ENCODE measurements around the gene SEC31A.
A peak's percentile ranks its signal among the peaks of the same experiment; 100 is the strongest.

SEC31A gene

DNA sequence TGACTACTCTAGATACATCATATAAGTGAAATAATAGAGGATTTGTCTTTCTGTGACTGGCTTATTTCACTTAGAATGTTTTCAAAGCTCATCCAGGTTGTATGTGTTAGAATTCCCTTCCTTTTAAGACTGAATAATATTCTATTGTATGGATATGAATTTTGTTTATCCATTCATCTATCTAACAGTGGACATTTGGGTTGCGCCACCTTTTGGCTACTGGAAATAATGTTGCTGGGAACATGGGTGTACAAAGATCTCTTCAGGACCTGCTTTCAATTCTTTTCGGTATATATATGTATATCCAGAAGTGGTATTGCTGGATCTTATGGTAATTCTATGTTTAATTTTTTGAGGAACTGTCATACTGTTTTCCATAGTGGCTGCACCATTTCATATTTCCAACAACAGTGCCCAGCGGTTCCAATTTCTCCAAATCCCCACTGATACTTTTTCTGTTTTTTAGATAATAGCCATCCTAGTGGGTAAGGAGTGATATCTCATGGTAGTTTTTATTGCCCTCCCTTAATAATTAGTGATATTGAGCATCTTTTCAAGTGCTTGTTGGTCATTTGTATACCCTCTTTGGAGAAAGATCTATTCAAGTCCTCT lies 88.9 kb downstream of the SEC31A start:
- Histone ChIP-seq H3K9ac (ENCODE audit: low read depth, low read length) (no peak overlapping the region), H3K36me3 (ENCODE audit: insufficient read depth, low read length) (no peaks in the 10 kb centered on the region), H3K9me3 (replicated peaks; ENCODE audit: low read length) (no peaks in the 10 kb centered on the region), H3K4me2 (ENCODE audit: low read length) (no peak overlapping the region), H3K4me3 (ENCODE audit: low read length) (no peak overlapping the region), H3K27me3 (ENCODE audit: control insufficient read depth, insufficient read depth, low read length) (peaks cover 28% of the 10 kb centered on the region), H3K4me1 (ENCODE audit: control insufficient read depth, insufficient read depth, low read length) (peaks cover 13% of the 10 kb centered on the region)

DNA sequence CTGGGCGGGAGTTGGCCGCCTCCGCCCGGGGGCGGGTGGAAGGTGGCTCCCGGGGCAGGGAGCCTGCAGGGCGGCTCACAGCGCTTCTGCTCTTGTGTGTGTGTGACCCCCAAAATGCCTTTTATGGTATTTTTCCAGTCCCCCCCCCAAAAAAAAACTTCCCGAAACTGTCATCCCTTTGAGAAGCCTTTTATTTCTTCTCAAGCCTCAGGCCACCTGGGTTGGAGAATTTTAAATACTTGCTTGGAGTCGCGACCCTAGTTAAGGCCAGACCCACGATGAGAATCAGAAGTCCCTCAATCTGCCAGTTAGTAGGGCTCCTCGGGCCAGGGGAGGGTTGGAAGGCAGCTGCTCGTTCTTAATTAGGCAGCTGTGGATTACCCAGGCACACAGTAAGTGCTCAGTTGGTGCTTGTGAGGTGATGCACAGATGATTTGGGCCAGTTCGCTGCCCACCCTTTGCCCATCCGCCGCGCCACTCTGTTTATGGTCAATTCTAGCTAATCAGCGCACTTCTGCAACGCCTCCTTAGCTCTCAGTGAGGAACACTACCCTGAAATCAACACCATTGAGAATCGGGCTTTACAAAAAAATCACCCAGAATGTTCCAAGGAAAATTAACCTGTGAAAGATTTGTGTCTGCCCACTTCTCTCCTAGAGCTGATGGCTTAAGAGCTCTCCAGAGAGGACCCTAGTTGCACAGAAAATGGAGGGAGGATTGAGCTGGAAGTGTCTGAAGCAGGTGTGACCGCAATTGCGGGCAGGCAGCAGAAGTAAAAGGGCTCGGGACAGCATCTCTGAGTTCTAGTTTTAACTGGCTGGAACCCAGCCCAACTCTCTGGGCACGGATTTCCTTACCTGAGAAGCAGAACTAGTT lies 91.7 kb downstream of the SEC31A start:
- H3K4me3 ChIP-seq (ENCODE audit: low read length): peak overlapping the region; percentile 87
- H3K27me3 ChIP-seq (ENCODE audit: control insufficient read depth, insufficient read depth, low read length): peaks cover 17% of the 10 kb centered on the region
- H3K36me3 ChIP-seq (ENCODE audit: insufficient read depth, low read length): no peaks in the 10 kb centered on the region
- peak overlapping the region; percentile 97 for H3K4me2 ChIP-seq (ENCODE audit: low read length)
- peaks cover 20% of the 10 kb centered on the region for H3K4me1 ChIP-seq (ENCODE audit: control insufficient read depth, insufficient read depth, low read length)
- peak overlapping the region; percentile 73 for H3K9ac ChIP-seq (ENCODE audit: low read depth, low read length)
- no peaks in the 10 kb centered on the region for H3K9me3 ChIP-seq (replicated peaks; ENCODE audit: low read length)

DNA sequence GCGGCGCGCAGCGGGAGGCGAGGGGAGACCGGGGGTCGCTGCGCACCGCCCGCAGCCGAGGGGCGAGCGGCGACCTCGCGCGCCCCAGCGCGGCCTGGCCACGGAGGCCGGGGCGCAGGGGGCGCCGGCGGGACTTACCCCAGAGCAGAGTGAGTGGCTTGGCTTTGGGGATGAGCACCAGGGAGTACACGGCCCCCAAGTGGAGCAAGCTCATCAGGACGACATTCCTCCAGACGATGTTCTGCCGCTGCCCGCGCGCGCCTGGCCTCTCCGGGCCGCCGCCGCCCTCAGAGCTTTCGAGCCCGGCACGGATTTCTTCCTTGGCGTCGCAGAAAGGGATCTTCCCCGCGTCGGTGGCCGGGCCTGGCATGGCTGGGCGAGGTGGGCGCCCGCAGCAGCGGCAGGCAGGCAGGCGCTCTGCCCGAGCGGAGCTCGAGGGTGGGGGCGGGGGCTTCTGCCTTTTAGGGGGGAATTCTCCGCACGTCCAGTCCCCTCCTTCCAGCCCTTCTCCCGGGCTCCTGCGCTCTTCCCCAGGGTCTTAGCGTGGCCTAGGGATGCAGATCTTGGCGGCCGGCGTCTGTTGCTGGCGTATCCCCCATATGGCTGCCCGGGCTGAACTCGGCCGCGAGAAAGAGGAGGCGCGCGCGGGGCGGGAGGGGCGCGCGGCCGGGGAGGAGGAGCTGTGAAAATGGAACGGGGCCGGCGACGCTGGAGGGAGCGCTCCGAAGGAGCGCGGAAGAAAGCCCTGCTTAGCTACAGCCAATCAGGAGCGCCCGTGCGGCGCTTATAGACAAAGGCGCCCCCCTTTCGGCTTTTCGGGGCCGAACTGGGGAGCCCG lies 92.6 kb downstream of the SEC31A start, which contains the start of gene SCD5:
TSS of gene SCD5 (minus strand) at position 629 of the 838 bp plus-strand sequence. CDS start at position 370, 259 bp downstream.
- H3K4me2 ChIP-seq (ENCODE audit: low read length): peak within 1 kb of the TSS; percentile 97
- no peaks in the 10 kb centered on the region for H3K36me3 ChIP-seq (ENCODE audit: insufficient read depth, low read length)
- peaks cover 20% of the 10 kb centered on the region for H3K4me1 ChIP-seq (ENCODE audit: control insufficient read depth, insufficient read depth, low read length)
- H3K27me3 ChIP-seq (ENCODE audit: control insufficient read depth, insufficient read depth, low read length): peaks cover 13% of the 10 kb centered on the region
- peak within 1 kb of the TSS; percentile 73 for H3K9ac ChIP-seq (ENCODE audit: low read depth, low read length)
- H3K4me3 ChIP-seq (ENCODE audit: low read length): peak within 1 kb of the TSS; percentile 87
- no peaks in the 10 kb centered on the region for H3K9me3 ChIP-seq (replicated peaks; ENCODE audit: low read length)

DNA sequence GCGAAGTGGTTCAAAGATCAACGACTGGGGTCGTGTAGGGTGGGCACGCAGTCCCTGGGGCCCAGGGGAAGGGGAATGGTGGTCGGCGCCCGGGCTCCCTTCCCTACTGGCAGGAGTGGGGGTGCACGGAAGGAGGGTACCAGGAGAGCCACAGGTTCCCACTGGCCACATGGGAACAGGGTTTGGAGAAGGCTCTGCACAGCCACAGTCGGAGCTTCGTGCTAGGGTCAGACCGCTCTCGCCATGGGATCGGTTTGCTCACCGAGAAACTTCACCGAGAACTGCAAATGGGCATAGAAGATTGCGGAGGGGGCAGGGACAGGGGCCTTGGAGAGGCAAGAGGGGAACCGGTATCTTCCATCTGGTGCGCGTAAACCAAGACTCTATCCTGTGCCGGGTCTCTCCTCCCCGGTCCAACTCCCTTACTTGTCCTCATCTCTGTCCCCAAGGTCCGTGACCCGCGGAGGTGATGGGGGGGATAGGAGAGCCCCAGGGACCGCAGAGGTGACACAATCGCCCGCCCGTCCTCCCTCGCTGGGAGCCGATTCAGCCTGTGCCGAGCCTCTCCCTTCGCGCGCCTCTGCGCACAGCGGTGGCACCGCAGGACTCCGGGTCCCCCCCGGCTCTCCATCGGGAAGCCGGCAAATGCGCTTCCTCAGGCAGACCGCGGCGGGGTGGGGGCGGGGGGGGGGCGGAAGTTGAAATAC lies 93.4 kb downstream of the SEC31A start:
- peak overlapping the region; percentile 97 for H3K4me2 ChIP-seq (ENCODE audit: low read length)
- H3K4me3 ChIP-seq (ENCODE audit: low read length): peak overlapping the region; percentile 87
- H3K9ac ChIP-seq (ENCODE audit: low read depth, low read length): peak overlapping the region; percentile 18
- H3K27me3 ChIP-seq (ENCODE audit: control insufficient read depth, insufficient read depth, low read length): peaks cover 13% of the 10 kb centered on the region
- H3K4me1 ChIP-seq (ENCODE audit: control insufficient read depth, insufficient read depth, low read length): peaks cover 27% of the 10 kb centered on the region
- no peaks in the 10 kb centered on the region for H3K9me3 ChIP-seq (replicated peaks; ENCODE audit: low read length)
- H3K36me3 ChIP-seq (ENCODE audit: insufficient read depth, low read length): no peaks in the 10 kb centered on the region

DNA sequence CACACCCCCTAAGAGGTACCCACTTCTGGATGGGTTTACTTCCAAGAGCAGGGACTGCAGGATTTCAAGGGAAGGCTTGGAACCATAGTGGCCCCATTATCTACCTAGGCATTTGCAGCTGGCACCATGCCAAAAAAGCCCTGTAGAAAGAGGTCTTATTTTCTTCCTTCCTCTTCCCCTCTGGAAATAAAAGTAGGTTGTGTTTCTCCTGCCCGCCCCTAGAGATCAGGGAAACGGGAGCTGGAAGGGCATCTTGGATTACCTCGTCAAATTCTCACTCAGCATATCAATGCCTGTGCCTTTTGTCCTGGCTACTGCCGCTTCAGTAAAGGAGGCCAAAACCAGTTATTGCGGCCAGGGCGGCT lies 93.9 kb downstream of the SEC31A start:
- peaks cover 13% of the 10 kb centered on the region for H3K27me3 ChIP-seq (ENCODE audit: control insufficient read depth, insufficient read depth, low read length)
- H3K9me3 ChIP-seq (replicated peaks; ENCODE audit: low read length): no peaks in the 10 kb centered on the region
- peak overlapping the region; percentile 97 for H3K4me2 ChIP-seq (ENCODE audit: low read length)
- H3K9ac ChIP-seq (ENCODE audit: low read depth, low read length): no peak overlapping the region
- H3K4me3 ChIP-seq (ENCODE audit: low read length): peak overlapping the region; percentile 87
- peaks cover 27% of the 10 kb centered on the region for H3K4me1 ChIP-seq (ENCODE audit: control insufficient read depth, insufficient read depth, low read length)
- no peaks in the 10 kb centered on the region for H3K36me3 ChIP-seq (ENCODE audit: insufficient read depth, low read length)

DNA sequence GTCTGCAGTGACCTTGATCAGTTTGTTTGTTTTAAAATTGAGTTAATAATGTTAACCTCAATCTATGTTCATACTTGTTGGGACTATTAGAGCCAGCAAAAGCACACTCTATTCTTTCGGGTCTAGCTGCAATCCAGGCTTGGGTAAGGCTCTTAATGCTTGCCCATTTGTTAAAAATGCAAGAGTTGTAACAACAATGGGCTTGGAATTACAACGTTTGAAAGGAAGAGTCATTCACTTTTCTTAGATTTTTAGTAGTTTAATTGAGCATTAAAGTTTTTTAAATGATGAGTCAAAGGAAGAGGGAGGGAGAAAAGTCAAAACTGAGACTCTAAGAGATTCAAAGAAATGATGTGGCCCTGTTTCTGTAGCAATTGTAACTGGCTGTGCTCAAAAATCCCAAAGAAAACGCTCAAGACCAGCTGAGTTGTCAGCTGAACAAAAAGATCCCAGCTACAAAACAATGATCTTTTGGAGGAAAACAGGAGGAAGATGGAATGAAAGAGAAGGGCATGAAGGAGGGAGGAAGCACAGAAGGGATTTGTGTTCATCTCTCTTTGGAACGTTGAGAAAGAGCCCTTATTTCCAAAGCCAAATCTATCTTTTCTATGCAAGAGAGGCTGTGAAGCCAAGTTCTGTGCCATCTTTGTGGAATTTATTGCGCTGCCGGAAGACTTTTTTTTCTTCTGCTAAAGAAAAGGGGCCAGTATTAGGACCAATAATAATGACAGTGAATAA lies 97.9 kb downstream of the SEC31A start:
- Histone ChIP-seq H3K9ac (ENCODE audit: low read depth, low read length) (no peak overlapping the region), H3K4me3 (ENCODE audit: low read length) (no peak overlapping the region), H3K4me1 (ENCODE audit: control insufficient read depth, insufficient read depth, low read length) (peaks cover 21% of the 10 kb centered on the region)

DNA sequence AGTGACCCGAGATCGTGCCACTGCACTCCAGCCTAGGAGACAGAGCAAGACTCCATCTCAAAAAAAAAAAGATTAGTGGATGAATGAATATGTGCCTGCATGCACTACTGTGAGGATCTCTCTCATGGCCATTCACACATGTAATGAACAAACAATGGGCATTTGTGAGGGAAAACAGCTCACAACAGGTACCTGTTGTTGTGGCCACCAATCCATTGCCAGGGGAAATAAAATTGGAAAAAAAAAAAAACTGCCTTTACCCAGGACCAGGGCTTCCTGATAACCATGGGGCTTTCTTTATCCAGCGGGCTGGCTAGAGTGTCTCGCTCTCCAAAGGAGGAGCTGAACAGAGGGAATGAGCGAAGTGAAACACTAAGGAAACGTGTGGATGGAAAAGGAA lies 99.8 kb downstream of the SEC31A start:
- Histone ChIP-seq H3K27me3 (ENCODE audit: control insufficient read depth, insufficient read depth, low read length) (no peaks in the 10 kb centered on the region), H3K9me3 (replicated peaks; ENCODE audit: low read length) (no peaks in the 10 kb centered on the region), H3K36me3 (ENCODE audit: insufficient read depth, low read length) (no peaks in the 10 kb centered on the region), H3K4me1 (ENCODE audit: control insufficient read depth, insufficient read depth, low read length) (peaks cover 18% of the 10 kb centered on the region), H3K4me3 (ENCODE audit: low read length) (no peak overlapping the region), H3K4me2 (ENCODE audit: low read length) (no peak overlapping the region), H3K9ac (ENCODE audit: low read depth, low read length) (no peak overlapping the region)

More for the DNA sequence above, 97.9 kb downstream of the SEC31A start:
- H3K36me3 ChIP-seq (ENCODE audit: insufficient read depth, low read length): no peaks in the 10 kb centered on the region
- H3K9me3 ChIP-seq (replicated peaks; ENCODE audit: low read length): no peaks in the 10 kb centered on the region
- no peaks in the 10 kb centered on the region for H3K27me3 ChIP-seq (ENCODE audit: control insufficient read depth, insufficient read depth, low read length)
- no peak overlapping the region for H3K4me2 ChIP-seq (ENCODE audit: low read length)

DNA sequence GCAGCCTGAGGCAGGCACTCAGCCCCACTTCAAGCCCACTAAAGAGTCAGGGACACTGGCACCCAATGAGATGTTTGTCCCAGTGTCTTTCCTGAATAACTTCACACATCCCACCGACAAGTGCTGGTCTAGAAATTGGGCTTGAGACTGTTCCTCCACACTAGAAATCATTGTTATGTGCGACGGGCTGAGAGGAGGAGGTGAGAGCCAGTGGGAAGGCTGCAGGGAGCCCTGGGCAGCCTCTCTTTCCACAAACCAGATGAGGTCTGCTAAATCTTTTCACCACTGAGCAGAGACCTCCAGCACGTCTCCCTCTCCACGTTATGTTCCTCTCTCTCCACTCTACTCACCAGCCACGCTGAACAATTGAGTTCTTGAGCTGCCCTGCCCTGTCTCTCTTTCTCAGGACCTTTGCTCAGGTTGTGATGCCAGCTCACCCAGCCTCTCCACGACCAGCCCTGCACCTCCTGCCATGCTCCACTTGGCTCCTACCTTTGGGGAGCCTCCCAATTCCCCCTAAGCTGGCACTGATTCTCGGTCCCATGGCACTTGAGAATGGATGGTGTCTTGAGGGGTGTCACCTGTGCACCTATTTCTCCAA lies 100.8 kb downstream of the SEC31A start:
- H3K36me3 ChIP-seq (ENCODE audit: insufficient read depth, low read length): no peaks in the 10 kb centered on the region
- no peaks in the 10 kb centered on the region for H3K27me3 ChIP-seq (ENCODE audit: control insufficient read depth, insufficient read depth, low read length)
- peaks cover 25% of the 10 kb centered on the region for H3K4me1 ChIP-seq (ENCODE audit: control insufficient read depth, insufficient read depth, low read length)

DNA sequence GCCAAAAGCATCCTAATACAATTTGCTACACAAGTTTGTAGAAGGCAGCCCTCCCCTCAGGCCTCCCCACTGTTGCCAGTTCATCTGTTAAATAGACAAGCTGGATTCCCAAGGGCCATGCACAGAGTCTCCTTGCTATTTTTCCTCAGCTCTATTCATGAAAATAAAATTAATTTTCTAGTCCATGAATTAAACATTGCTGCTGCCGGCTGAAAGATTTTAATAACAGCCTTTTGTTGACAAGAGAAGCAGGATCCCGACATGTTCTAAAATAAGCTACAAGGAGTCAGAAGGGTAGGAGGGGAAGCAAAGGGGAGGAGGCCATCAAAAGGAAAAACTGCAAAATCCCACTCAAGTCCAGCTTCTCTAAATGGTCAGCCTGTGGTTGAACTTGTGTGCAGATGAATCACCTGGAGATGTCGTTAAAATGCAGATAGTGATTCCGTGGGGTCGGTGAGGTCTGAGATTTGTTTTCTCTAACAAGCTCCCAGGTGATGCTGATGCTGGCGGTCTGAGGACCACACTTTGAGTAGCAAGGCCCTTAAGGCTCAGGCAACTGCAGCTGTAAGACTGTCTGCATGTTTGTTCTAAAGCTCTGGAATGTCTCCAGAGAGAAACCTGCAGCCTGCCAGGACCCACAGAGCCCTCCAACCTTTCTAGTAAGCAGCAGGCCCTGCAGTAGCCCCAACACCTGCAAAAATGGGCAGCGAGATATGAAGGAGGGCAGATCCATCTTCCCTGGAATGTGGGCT lies 101.8 kb downstream of the SEC31A start:
- Histone ChIP-seq H3K27me3 (ENCODE audit: control insufficient read depth, insufficient read depth, low read length) (no peaks in the 10 kb centered on the region), H3K4me1 (ENCODE audit: control insufficient read depth, insufficient read depth, low read length) (peaks cover 34% of the 10 kb centered on the region), H3K4me3 (ENCODE audit: low read length) (no peak overlapping the region), H3K36me3 (ENCODE audit: insufficient read depth, low read length) (no peaks in the 10 kb centered on the region), H3K4me2 (ENCODE audit: low read length) (no peak overlapping the region), H3K9me3 (replicated peaks; ENCODE audit: low read length) (no peaks in the 10 kb centered on the region), H3K9ac (ENCODE audit: low read depth, low read length) (no peak overlapping the region)

More for the DNA sequence above, 100.8 kb downstream of the SEC31A start:
- H3K9me3 ChIP-seq (replicated peaks; ENCODE audit: low read length): no peaks in the 10 kb centered on the region
- H3K9ac ChIP-seq (ENCODE audit: low read depth, low read length): no peak overlapping the region
- no peak overlapping the region for H3K4me2 ChIP-seq (ENCODE audit: low read length)
- no peak overlapping the region for H3K4me3 ChIP-seq (ENCODE audit: low read length)

DNA sequence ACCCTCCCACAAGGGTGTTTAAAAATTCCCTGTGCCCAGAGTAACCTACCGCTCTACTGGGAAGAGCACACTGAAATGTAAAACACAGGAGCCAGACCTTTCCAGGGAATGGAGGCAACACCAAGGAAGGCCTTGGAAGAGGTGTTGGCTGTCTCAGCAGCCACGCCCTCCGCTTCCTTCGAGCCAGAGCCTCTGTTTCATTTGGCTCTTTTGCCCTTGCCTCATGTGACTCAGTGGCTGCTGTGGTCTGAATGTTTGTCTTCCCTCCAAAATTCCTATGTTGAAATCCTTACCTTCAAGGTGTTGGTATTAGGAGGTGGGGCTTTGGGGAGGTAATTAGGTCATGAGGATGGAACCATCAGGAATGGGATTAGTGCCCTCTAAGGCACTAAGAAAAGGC lies 103.6 kb downstream of the SEC31A start:
- no peak overlapping the region for H3K4me3 ChIP-seq (ENCODE audit: low read length)
- H3K36me3 ChIP-seq (ENCODE audit: insufficient read depth, low read length): no peaks in the 10 kb centered on the region
- H3K9me3 ChIP-seq (replicated peaks; ENCODE audit: low read length): no peaks in the 10 kb centered on the region
- peaks cover 27% of the 10 kb centered on the region for H3K4me1 ChIP-seq (ENCODE audit: control insufficient read depth, insufficient read depth, low read length)
- H3K4me2 ChIP-seq (ENCODE audit: low read length): no peak overlapping the region
- no peak overlapping the region for H3K9ac ChIP-seq (ENCODE audit: low read depth, low read length)
- H3K27me3 ChIP-seq (ENCODE audit: control insufficient read depth, insufficient read depth, low read length): no peaks in the 10 kb centered on the region

Measured in skeletal muscle satellite cell (primary cell).